T follicular helper cell (primary cell): ENCODE results near the gene SURF1.
"Not testable (repeated sequence)": the region's sequence is repeated elsewhere in the genome, so short reads cannot be mapped to it uniquely, and the experiment has no call there.

Experiments used
- DNase-seq: peaks from one replicate; pipeline ENCODE4 v3.0.0-alpha.2; 2020; ENCODE audit warnings: low read depth

SURF1 gene

DNA sequence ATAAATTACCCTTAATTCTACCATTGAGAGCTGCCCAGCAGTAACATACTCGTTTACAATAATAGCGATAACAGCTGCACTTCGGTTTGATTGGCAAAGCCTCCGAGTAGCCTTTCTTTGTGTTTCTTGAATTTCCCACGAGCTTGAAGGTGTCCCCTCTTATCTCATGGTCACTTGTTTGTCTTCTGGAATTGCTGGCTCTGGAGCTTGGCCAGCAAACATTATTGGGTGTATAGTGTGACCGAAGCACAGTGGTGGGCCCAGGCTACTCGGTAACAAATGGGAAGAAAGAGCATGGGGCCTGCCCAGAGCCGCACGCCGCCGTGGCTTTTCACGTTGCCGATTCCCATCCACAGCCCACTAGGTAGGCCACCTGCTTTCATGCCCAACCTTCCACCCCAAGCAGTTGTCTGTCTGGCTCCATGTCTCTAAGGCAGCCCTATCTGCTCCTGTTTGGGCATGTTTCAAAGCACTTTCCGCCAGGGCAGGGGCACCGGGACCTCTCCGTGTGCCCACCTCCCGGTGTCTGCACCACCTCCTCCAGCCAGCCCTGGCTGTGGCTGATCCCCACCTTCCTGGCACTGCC is 28.5 kb upstream of the SURF1 start:
- no peak for DNase-seq

DNA sequence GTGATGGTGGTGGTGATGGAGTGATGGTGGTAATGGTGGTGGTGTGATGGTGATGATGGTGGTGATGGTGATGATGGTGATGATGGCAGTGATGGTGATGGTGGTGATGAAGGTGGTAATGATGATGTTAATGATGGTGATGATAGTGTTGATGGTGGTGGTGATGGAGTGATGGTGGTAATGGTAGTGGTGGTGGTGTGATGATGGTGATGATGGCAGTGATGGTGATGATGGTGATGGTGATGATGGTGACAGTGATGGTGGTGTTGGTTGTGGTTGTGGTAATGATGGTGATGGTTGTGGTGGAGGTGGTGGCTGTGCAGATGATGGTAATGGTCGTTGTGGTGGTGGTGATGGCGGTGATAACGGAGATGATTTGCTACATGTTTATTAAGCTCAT is 27.2 kb upstream of the SURF1 start:
- no peak for DNase-seq

GRCh38 chr9:133382507-133383141 is 26.3 kb upstream of the SURF1 start:
- no peak for DNase-seq

DNA sequence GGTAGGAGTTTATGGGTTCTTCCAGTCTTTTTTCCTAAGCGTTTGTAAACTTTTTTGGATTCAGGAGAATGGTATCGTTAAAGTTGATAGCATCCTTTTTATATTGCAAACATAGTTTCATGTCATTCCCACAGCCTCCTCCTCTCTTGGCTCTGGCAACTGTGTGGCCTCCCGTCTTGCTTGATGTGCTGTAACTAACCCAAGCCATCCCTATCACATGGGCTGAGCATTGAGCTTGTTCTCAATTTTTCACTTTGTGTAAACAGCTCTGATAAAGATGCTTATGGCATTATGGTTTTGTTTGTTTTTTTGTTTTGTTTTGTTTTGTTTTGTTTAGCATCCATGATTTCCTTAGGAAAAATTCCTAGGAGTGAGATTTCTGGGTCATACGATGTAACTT is 24.4 kb upstream of the SURF1 start:
- no peak for DNase-seq

DNA sequence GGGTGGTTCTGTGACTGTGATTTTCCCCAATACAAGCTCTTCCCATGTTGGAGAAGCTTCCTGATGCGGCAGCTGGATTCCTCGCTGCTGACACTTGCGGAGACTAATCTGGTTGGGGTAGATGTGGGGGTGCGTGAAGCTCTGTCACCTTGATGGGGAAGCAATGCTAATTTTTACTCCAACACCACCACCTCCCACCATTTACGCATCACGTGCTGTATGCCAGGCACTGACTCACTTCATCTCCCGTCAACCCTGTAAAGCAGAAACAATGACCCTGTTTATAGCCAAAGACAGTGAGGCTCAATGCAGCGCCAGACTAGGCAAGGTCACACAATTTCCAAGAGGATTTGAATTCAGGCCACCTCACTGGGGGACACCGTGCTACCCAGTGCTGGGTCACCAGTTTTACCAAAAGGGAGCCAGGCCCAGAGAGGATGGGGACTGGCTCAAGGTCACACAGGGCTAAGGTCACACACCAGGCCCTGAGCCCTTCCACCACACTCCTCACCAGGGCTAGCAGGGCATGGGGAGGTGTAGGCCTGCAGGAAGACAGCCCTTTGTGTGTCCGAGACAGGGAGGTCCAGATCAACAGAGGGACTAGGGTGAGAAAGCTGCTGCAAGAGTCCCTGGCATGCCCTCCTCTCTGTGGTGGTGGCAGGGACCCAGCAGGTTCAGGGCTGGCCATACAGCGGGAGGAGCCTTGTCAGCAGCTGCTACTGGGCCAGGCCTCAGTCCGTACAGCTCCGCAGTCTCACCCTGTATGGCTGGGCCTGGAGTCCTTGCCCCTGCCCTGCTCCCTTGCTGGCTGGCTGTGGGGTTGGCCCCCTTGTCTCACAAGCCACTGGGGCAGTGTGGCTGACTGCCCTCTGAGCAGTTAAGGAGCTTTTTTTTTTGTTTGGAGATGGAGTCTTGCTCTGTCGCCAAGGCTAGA is 23.1 kb upstream of the SURF1 start:
- no peak for DNase-seq

GRCh38 chr9:133378408-133378962 is 22.2 kb upstream of the SURF1 start:
- no peak for DNase-seq

- no peak for DNase-seq
Observed at GRCh38 chr9:133377721-133378216, 21.5 kb upstream of the SURF1 start.

GRCh38 chr9:133377280-133377679 is 21.0 kb upstream of the SURF1 start:
- not testable (repeated sequence) for DNase-seq

GRCh38 chr9:133375724-133376654 is 19.7 kb upstream of the SURF1 start, which contains the start of the genes STKLD1 and SURF4:
TSS of gene STKLD1 (plus strand) at chr9:133376366. CDS start at chr9:133376474, 108 bp downstream.
TSS of gene SURF4 (minus strand) at chr9:133376060. CDS start at chr9:133375969, 91 bp downstream.
- peak; percentile 87 for DNase-seq

DNA sequence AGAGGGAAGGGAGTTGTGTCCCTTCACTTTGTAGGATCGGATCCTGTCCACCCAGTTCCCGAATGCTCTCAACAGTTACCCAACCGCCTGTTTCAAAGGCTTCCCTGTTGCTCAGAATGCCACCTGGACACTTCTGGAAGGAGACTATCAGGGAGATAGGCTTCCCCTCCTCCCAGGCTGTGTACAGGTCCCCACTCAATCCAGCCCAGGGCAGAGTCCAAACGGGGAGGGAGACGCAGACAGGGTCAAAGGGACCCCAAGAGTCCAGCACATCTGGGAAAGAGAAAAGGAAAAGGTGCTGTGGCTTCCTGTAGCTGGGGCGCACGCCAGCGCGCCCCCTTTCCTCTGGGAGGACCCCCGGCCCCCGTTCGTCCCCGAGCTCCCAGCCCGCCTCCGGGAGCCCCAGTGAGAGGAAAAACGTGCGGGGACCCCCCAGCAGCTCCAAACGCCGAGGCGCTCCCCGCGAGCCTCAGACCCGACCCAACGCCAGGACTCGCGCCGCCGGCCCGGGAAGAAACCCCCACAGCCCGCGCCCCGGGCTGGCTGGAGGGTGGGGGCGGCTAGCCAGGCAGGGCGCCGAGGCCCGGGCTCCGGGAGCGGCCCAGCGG is 18.9 kb upstream of the SURF1 start:
- DNase-seq = no peak

DNA sequence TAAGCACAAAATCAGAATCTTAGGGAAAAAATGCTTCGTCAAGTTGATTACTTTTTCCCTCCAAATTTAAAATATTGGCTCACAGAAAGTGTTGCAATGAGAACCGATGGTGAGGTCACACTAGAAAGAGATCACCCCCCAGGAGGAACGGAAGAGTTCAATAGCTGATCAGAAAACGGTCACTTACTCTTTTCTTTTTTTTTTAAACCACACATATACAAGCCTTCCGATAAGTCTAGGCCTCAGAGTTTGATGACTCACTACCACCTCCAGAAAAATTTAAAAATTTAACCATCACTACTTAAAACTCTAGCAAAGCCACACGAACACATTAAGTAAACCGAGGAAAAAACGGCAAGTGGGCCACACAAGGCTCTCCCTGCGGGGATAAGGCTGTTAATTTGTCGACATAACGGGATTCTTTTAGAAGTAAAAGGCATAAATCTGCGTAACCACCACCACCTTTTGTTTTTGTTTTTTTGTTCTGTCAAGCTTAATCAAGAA is 18.4 kb upstream of the SURF1 start:
- no peak for DNase-seq

DNA sequence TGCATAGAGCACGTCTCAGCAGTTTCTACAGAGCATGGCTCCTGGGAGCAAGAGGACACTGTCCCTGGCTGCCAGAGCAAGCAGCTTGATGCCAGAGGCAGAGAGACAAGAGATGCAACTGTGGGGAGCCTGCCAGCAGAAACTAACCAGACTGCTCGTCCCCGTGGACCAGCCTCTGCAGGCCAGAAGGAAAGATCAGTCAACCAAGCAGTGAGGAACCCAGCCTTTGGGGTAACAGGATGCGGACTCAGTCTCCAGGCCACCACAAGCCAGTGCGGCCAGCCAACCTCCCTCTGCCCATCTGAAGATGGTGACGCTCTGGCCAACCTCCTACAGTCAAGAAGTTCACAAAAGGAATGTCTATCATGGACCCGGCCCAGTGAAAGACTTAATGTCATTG is 15.9 kb upstream of the SURF1 start:
- no peak for DNase-seq

DNA sequence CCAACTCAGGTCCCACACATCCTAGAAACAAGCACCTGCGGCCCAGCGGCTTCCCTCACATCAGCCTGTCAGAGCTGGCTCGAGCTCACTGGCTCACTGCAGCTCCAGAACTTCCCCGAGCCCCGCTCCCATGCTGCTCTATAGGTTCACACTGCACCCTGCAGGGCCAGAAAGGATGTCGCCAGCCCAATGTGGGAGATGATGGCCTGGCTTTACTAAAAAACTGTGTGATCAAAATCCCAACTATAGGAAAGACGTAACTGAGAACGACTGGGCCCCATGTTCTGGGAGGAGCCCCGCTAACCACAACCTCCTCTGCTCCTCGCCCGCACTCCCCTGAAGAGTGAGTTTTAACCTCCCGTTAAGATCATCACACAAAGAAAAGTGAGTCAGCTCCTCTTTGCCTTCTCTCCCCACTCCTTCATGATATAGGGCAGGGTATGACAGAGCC is 15.0 kb upstream of the SURF1 start:
- DNase-seq = peak; percentile 70

- DNase-seq = peak; percentile 32
Observed at GRCh38 chr9:133370685-133371084, 14.4 kb upstream of the SURF1 start.

DNA sequence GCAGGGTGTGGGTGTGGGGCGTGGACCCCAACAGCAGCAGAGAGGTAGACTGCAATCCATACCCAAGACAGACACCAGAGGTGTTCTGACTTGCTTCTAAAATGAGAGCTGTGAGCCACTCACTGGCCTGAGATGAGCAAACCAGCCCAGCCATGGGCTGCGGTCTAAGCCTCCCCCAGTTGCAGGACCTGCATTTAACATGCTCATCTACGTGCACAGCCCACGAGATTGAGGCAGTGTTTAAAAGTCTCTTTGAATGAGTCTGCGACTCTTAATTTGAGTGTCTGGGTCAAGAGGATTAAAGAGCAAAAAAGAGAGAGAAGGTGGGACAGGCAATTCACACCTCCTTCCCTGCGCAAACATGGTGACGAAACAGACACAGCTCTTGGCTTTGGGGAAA is 13.6 kb upstream of the SURF1 start:
- no peak for DNase-seq

DNA sequence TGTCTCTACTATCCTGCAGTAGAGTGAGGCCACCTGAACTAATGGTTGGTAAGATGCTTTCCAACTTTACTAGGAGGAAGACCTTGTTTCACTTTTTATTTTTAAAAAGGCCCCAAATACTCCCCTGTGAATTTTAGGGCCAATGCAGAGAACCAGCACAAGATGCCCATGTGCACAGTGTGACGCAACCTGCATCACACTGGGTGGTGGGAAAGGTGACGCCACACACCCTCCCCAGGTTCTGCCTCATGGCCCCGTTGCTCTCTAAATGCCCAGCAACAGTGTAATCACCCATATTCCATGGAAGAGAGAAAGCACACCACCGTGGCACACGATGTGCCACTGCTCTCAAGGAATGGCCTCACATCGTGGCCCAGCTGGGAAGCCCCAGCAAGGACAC is 13.1 kb upstream of the SURF1 start:
- no peak for DNase-seq

DNA sequence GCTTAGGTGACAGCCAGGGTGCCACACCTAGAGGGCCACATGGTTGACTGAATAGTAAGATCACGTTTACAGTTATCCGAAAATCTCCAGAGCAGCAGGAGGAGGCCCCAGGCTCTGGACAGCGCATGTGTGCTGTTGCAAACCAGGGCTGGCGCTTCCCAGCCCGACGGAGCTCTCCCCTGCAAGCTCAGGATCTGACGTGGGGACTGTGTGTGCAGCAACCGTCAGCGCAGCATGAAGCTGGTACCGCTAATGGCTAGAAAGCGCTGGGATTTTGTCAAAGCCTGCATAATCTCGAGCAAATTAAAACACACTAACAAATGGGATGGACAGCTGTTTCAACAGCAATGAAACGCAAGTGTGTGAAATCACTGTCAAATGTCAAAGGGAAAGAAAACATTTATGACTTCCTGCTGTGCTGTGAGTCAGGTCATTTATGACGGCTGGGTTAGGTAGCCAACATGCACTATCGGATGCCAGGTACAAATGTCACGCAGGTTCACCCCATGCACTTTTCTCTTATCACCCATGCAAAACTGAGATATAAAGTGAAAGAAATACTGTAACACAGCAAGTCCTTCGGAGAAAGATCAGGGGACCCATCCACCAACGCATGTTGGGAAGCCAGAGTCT is 12.1 kb upstream of the SURF1 start:
- DNase-seq = no peak

GRCh38 chr9:133367778-133368177 is 11.5 kb upstream of the SURF1 start:
- no peak for DNase-seq

DNA sequence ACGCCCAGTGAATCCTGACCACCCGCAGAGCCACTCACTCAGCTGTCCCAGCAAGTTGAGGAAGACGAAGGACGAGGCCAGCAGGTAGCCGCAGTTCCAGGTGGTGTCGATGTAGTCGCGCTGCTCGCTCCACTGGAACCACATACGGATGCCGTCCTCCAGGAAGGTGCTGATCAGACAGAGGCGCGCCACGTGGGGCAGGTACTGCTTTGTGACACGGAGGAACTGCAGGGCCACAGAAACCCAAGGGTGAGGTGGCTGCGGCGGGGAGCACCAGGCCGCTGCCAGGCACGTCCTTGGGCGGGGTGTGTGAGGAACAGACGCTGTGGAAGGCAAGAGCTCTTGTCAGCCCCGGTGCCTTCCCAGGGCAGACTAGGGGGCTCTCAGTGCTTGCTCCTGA is 10.9 kb upstream of the SURF1 start:
- no peak for DNase-seq

DNA sequence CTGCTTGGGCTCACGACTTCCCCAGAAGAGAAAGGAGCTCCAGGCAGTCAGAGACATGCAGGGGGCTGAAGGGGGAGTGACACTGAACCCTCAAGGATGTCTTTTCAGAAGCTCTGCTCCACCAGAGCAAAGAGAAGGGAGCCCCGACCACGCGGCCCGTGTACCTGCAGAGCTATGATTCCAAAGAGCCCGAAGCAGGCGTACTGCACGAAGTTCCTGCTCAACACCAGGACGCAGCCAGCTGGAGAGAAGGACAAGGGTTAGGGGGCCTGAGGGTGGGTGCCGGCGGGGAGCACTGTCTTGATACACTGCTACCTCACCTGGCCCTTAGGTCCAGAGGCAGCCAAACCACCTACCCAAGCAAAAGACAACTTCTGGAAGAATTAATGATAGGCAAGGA is 10.1 kb upstream of the SURF1 start:
- DNase-seq = no peak
